ENCODE results near the gene AKR7A3. TPM values are rescaled to one million over a fixed set of nuclear protein-coding genes. Genes with fewer than 3 reads are reported as not detected.

The AKR7A3 gene
- total and polyA plus RNA-seq, 10 of the 15 experiments (the other 5 are each of a cell fraction or from before 2014, with no cell fraction given): 0.10 to 1.1 (median 0.25) TPM; not detected in 2

GRCh38 chr1:19327736-19328135, 39.2 kb upstream of the AKR7A3 start:
- BruUV-seq (replicated peaks): no TSS peak
- POLR2A ChIA-PET: interaction anchor here (0.6 kb wide), 1 partner anchor 34 kb away, joined by 4 read pairs; no protein-coding TSS in a partner anchor
- intact Hi-C loops (cut with micrococcal nuclease; ENCODE audit: unreplicated experiment) (no loop called here), in situ Hi-C loops (cut with MboI) (no loop called here)
- CTCF ChIA-PET: no interaction called here
- FAIRE-seq: no peak
- no peak overlapping the region for H3K9ac ChIP-seq (ENCODE audit: control insufficient read depth, insufficient read depth, low read length)
- RAD21 ChIA-PET (ENCODE audit: unreplicated experiment): no interaction called here
- peaks cover 4 to 12% of the 10 kb centered on the region in 2 experiments; a peak in 3 of 4 replicates for H3K36me3 ChIP-seq (ENCODE audit: control insufficient read depth in 2 of 2, insufficient read depth in 2 of 2, low read length in 1 of 2)
- H2AFZ ChIP-seq (ENCODE audit: control insufficient read depth, low read depth, low read length): no peak overlapping the region
- H3K9me3 ChIP-seq (replicated peaks; ENCODE audit: control insufficient read depth, insufficient read depth, low read length): no peaks in the 10 kb centered on the region
- H3K4me1 ChIP-seq (ENCODE audit: control insufficient read depth, insufficient read depth, low read length): no peaks in the 10 kb centered on the region
- no peaks in the 10 kb centered on the region for H3K27me3 ChIP-seq (replicated peaks in 1 of 2; ENCODE audit: control insufficient read depth in 2 of 2, insufficient read depth in 2 of 2, low read length in 1 of 2)
- no peaks in the 10 kb centered on the region for H4K20me1 ChIP-seq (ENCODE audit: control insufficient read depth, insufficient read depth)
- 89% methylated on average over 9 of the region's 9 CpGs for WGBS (ENCODE audit: insufficient coverage, insufficient replicate concordance, low lambda C conversion rate, missing lambda C conversion rate)
- ATAC-seq: no peak
- DNase-seq (ENCODE audit: low read depth, low spot score): no peak
- SMC1A ChIA-PET (ENCODE audit: uncharacterized antibody, unreplicated experiment): no interaction called here
- H3K4me2 ChIP-seq (ENCODE audit: control insufficient read depth, insufficient read depth): no peak overlapping the region
- no peaks in the 10 kb centered on the region for H3K79me2 ChIP-seq (ENCODE audit: control insufficient read depth, insufficient read depth, low read length)
- H3K27ac ChIP-seq (ENCODE audit: control insufficient read depth, insufficient read depth): no peak overlapping the region
- no peak overlapping the region for H3K4me3 ChIP-seq
- no peak for TF ChIP-seq FOXM1 (IDR thresholded peaks at IDR 0.05; ENCODE audit: low read depth, low read length)
- TF ChIP-seq POU2F2 (IDR thresholded peaks at IDR 0.05; ENCODE audit: borderline replicate concordance, low read depth, low read length): no peak
- TF ChIP-seq CHD2 (IDR thresholded peaks at IDR 0.05; ENCODE audit: borderline replicate concordance, low read depth, low read length): no peak
- TF ChIP-seq CEBPZ (IDR thresholded peaks at IDR 0.05; ENCODE audit: low read depth, low read length): no peak
- TF ChIP-seq SPI1 (IDR thresholded peaks at IDR 0.05; ENCODE audit: borderline replicate concordance, insufficient read depth, low read depth, low read length): no peak
- TF ChIP-seq POLR2AphosphoS5 (IDR thresholded peaks at IDR 0.05; ENCODE audit: low read length): no peak
- no peak for TF ChIP-seq SMARCA5 (IDR thresholded peaks at IDR 0.05)
- no peak for TF ChIP-seq E4F1 (IDR thresholded peaks at IDR 0.05; ENCODE audit: borderline replicate concordance, partially characterized antibody)
- TF ChIP-seq ATF2 (IDR thresholded peaks at IDR 0.05; ENCODE audit: low read length): no peak
- no peak for TF ChIP-seq MXI1 (IDR thresholded peaks at IDR 0.05; ENCODE audit: low read depth, low read length)
- TF ChIP-seq FOXK2 (IDR thresholded peaks at IDR 0.05): no peak
- no peak for TF ChIP-seq ZZZ3 (IDR thresholded peaks at IDR 0.05; ENCODE audit: control insufficient read depth, insufficient read length, low read depth)
- TF ChIP-seq HSF1 (IDR thresholded peaks at IDR 0.05; ENCODE audit: low read depth, low read length): no peak
- no peak for TF ChIP-seq RUNX3 (IDR thresholded peaks at IDR 0.05; ENCODE audit: low read length)
- TF ChIP-seq KAT2A (conservative IDR thresholded peaks at IDR 0.05; ENCODE audit: control insufficient read depth, low read depth, low read length): no peak

Data from GM12878 (cell line).